CD14-positive monocyte (primary cell): Measurements from ENCODE around the gene BORCS5. TPM values are rescaled to one million over a fixed set of nuclear protein-coding genes. Genes with fewer than 3 reads are reported as not detected.

ENCODE experiments used
- DNase-seq, 3 donors: peaks; one replicate each; pipeline ENCODE4 v3.0.0-alpha.2; 2011 to 2022
- H2AFZ ChIP-seq: 2 replicates; pipeline ENCODE4 v1.6.0; 2012; ENCODE audit warnings: mild to moderate bottlenecking, low read depth, low read length, inconsistent platforms; ENCODE audit not compliant: insufficient read depth, poor library complexity, severe bottlenecking
- H3K27ac ChIP-seq, 2 donors: 1 replicate in 1 of 2; 2 replicates in 1 of 2; pipeline ENCODE4 v1.5.1; 2012 to 2013; ENCODE audit warnings: low read length in 2 of 2, control low read depth in 1 of 2, inconsistent platforms in 1 of 2, low read depth in 1 of 2, mild to moderate bottlenecking in 1 of 2
- H3K27me3 ChIP-seq, 2 donors: one replicate each; pipeline versions ENCODE4 v1.6.0 to v1.6.1; 2011 to 2013; ENCODE audit warnings: low read length in 2 of 2; ENCODE audit not compliant: control insufficient read depth in 2 of 2, insufficient read depth in 2 of 2
- H3K36me3 ChIP-seq, 2 donors: replicated peaks in 1 of 2; 1 replicate in 1 of 2; 2 replicates in 1 of 2; pipeline versions ENCODE4 v1.5.1 to v1.6.1; 2012 to 2013; ENCODE audit warnings: low read length in 2 of 2, control low read depth in 1 of 2, inconsistent platforms in 1 of 2, mild to moderate bottlenecking in 1 of 2; ENCODE audit not compliant: insufficient read depth in 2 of 2, control insufficient read depth in 1 of 2
- H3K4me1 ChIP-seq, 2 donors: 1 replicate in 1 of 2; 2 replicates in 1 of 2; pipeline versions ENCODE4 v1.5.1 to v1.6.1; 2012 to 2013; ENCODE audit warnings: low read length in 2 of 2, control low read depth in 1 of 2, inconsistent platforms in 1 of 2, mild to moderate bottlenecking in 1 of 2, moderate library complexity in 1 of 2; ENCODE audit not compliant: insufficient read depth in 2 of 2, control insufficient read depth in 1 of 2
- H3K4me2 ChIP-seq: replicated peaks from 2 replicates; pipeline ENCODE3; 2012; ENCODE audit warnings: low read length, moderate library complexity, mild to moderate bottlenecking; ENCODE audit not compliant: poor library complexity, severe bottlenecking; ENCODE audit errors: extremely low read depth
- H3K4me3 ChIP-seq, 3 experiments: fragments of 200-600 bp in 1 of 3; sonication (generic) in 1 of 3; replicated peaks in 1 of 3; 1 replicate in 2 of 3; 2 replicates in 1 of 3; pipeline ENCODE4 v1.5.1; 2011 to 2013; ENCODE audit warnings: low read length in 3 of 3, mild to moderate bottlenecking in 3 of 3, control low read depth in 2 of 3, low read depth in 2 of 3, inconsistent platforms in 1 of 3, moderate library complexity in 1 of 3
- H3K79me2 ChIP-seq: 2 replicates; pipeline ENCODE4 v1.6.0; 2012; ENCODE audit warnings: mild to moderate bottlenecking, control low read depth, inconsistent platforms, low read length, moderate library complexity; ENCODE audit not compliant: insufficient read depth
- H3K9ac ChIP-seq: 2 replicates; pipeline ENCODE4 v1.6.0; 2017; ENCODE audit warnings: low read length, mild to moderate bottlenecking; ENCODE audit not compliant: insufficient read depth, poor library complexity, severe bottlenecking
- H3K9me3 ChIP-seq, 2 donors: replicated peaks in 1 of 2; 1 replicate in 1 of 2; 2 replicates in 1 of 2; pipeline versions ENCODE4 v1.5.1 to v1.6.1; 2012 to 2013; ENCODE audit warnings: low read length in 2 of 2, control low read depth in 1 of 2; ENCODE audit not compliant: control insufficient read depth in 1 of 2, insufficient read depth in 1 of 2
- H4K20me1 ChIP-seq: 2 replicates; pipeline ENCODE4 v1.6.0; 2012; ENCODE audit warnings: mild to moderate bottlenecking, low read length, control low read depth, moderate library complexity; ENCODE audit not compliant: insufficient read depth
- H3K27ac Mint-ChIP-seq, 7 donors: one replicate each; pipeline ENCODE4 v1.8.0; 2020; ENCODE audit warnings: mild to moderate bottlenecking in 7 of 7, mixed read lengths in 7 of 7, moderate library complexity in 6 of 7, inconsistent platforms in 2 of 7
- H3K27me3 Mint-ChIP-seq, 3 donors: one replicate each; pipeline ENCODE4 v1.8.0; 2021 to 2022; ENCODE audit warnings: low read depth in 3 of 3, mild to moderate bottlenecking in 3 of 3, mixed read lengths in 3 of 3, moderate library complexity in 3 of 3, inconsistent platforms in 1 of 3
- H3K36me3 Mint-ChIP-seq, 2 donors: one replicate each; pipeline ENCODE4 v1.8.0; 2020; ENCODE audit warnings: mixed read lengths in 2 of 2, inconsistent platforms in 1 of 2, mild to moderate bottlenecking in 1 of 2
- H3K4me1 Mint-ChIP-seq: one replicate; pipeline ENCODE4 v1.8.0; 2020; ENCODE audit warnings: mild to moderate bottlenecking, mixed read lengths
- H3K4me3 Mint-ChIP-seq, 2 donors: one replicate each; pipeline ENCODE4 v1.8.0; 2020; ENCODE audit warnings: mild to moderate bottlenecking in 2 of 2, mixed read lengths in 2 of 2, moderate library complexity in 1 of 2
- H3K9me3 Mint-ChIP-seq, 7 donors: one replicate each; pipeline ENCODE4 v1.8.0; 2020 to 2022; ENCODE audit warnings: mixed read lengths in 7 of 7, mild to moderate bottlenecking in 6 of 7, moderate library complexity in 6 of 7, inconsistent platforms in 2 of 7
- CTCF ChIP-seq: fragments of 200-600 bp; IDR thresholded peaks from one replicate; pipeline ENCODE4 v1.8.0; 2022; ENCODE audit warnings: antibody characterized with exemption, mild to moderate bottlenecking
- WGBS: methylation state at CpG from one replicate; pipeline ENCODE4 v1.1.5; 2013; ENCODE audit warnings: missing lambda C conversion rate; ENCODE audit not compliant: insufficient coverage; 5-methylcytosine and 5-hydroxymethylcytosine counted together
- intact Hi-C, 2 donors: fragments of 100-400 bp; cut with micrococcal nuclease; formaldehyde crosslinking; loops; one replicate each; pipeline versions ENCODE4 v1.15.0 to v1.15.1; 2023
- polyA plus RNA-seq, 3 donors: library from polyadenylated mRNA; depleted of rRNA in 1 of 3; unstranded in 2 of 3; stranded (reverse) in 1 of 3; fragments of 300-500 nt in 2 of 3; fragments of >200 nt in 1 of 3; fragmentation: Illumina TruSeq in 2 of 3; gene quantifications; 1 replicate in 2 of 3; 2 replicates in 1 of 3; pipeline ENCODE4 v1.2.3, GENCODE V29; 2012 to 2021

BORCS5 gene
- polyA plus RNA-seq, 3 donors = 8.5 to 15.1 (median 9.6) TPM

- Histone ChIP-seq H3K79me2 (no peaks in the 10 kb centered on the region), H3K4me3 (no peak overlapping the region), H3K27me3 (no peaks in the 10 kb centered on the region), H4K20me1 (no peaks in the 10 kb centered on the region), H3K9me3 (no peaks in the 10 kb centered on the region), H3K4me1 (no peaks in the 10 kb centered on the region), H3K36me3 (peaks cover 0 to 10% of the 10 kb centered on the region in 2 donors), H3K27ac (no peak overlapping the region), H3K4me2 (no peak overlapping the region), H3K9ac (no peak overlapping the region), H2AFZ (no peak overlapping the region)
- 94% methylated on average over 21 of the region's 21 CpGs for WGBS
- Mint-ChIP-seq H3K9me3 (peaks cover 0 to under 1% (median 0%) of the 10 kb centered on the region in 7 donors), H3K4me1 (peaks cover 5% of the 10 kb centered on the region), H3K27ac (peak overlapping the region in 1 of 7 donors; percentile 10), H3K27me3 (peaks cover 0 to 4% (median 0%) of the 10 kb centered on the region in 3 donors), H3K36me3 (peaks cover 6 to 10% of the 10 kb centered on the region in 2 donors), H3K4me3 (no peak overlapping the region)
- intact Hi-C loops = no loop called here
- DNase-seq = no peak
- TF ChIP-seq CTCF = no peak
These were observed 120.1 kb downstream of the BORCS5 start for GRCh38 chr12:12476857-12477531.

- no peak for TF ChIP-seq CTCF
- Mint-ChIP-seq H3K4me1 (peaks cover 7% of the 10 kb centered on the region), H3K36me3 (peaks cover 8 to 13% of the 10 kb centered on the region in 2 donors), H3K27me3 (peaks cover 0 to 4% (median 0%) of the 10 kb centered on the region in 3 donors), H3K9me3 (no peaks in the 10 kb centered on the region), H3K4me3 (no peak overlapping the region), H3K27ac (no peak overlapping the region)
- Histone ChIP-seq H3K79me2 (no peaks in the 10 kb centered on the region), H3K36me3 (peaks cover 0 to 10% of the 10 kb centered on the region in 2 donors), H3K27ac (no peak overlapping the region), H3K4me2 (no peak overlapping the region), H4K20me1 (no peaks in the 10 kb centered on the region), H2AFZ (no peak overlapping the region), H3K4me3 (no peak overlapping the region), H3K9me3 (no peaks in the 10 kb centered on the region), H3K4me1 (no peaks in the 10 kb centered on the region), H3K27me3 (no peaks in the 10 kb centered on the region), H3K9ac (no peak overlapping the region)
- intact Hi-C loops = no loop called here
- no peak for DNase-seq
- WGBS = 100% methylated on average over 13 of the region's 14 CpGs
These were observed 120.6 kb downstream of the BORCS5 start for GRCh38 chr12:12477532-12477890.
